Measurements from ENCODE around the gene SLC32A1. TPM values are rescaled to one million over a fixed set of nuclear protein-coding genes. Genes with fewer than 3 reads are reported as not detected.

SLC32A1 gene
- total and polyA plus RNA-seq, 2 of the 4 experiments (the other 2 are of a cell fraction), result not detected

- WGBS, 2 experiments (ENCODE audit: extremely low coverage in 2 of 2, insufficient read length in 1 of 2), result 0% methylated on average over 1 of the region's 4 CpGs; no CpG with 5 or more reads in 1 of the 2 experiments
- H3K9me1 ChIP-seq (ENCODE audit: insufficient read depth, low read length), result no peaks in the 10 kb centered on the region; the same call in 1 of the 2 replicates
- no peaks in the 10 kb centered on the region for H3K79me1 ChIP-seq (ENCODE audit: low read depth in 1 of 2, low read length in 2 of 2)
- H2BK20ac ChIP-seq (ENCODE audit: low read depth, low read length), result no peak overlapping the region
- intact Hi-C loops (cut with micrococcal nuclease), result no loop called here
- H3K4me1 ChIP-seq (ENCODE audit: control insufficient read depth, insufficient read depth, low read length), result no peaks in the 10 kb centered on the region
- H3K18ac ChIP-seq (ENCODE audit: low read depth, low read length), result no peak overlapping the region
- no peak overlapping the region for H3K9ac ChIP-seq (ENCODE audit: low read depth, low read length)
- no peak overlapping the region for H4K8ac ChIP-seq (ENCODE audit: low read depth in 2 of 2, low read length in 2 of 2)
- dilution Hi-C loops (cut with HindIII; ENCODE audit: low sequenced_read_pairs, unreplicated experiment), result no loop called here
- no peak overlapping the region for H4K91ac ChIP-seq (ENCODE audit: insufficient read depth, low read depth, low read length)
- no TSS peak for BruUV-seq (replicated peaks)
- no peak for TF ChIP-seq NFE2L2 (IDR thresholded peaks at IDR 0.05; ENCODE audit: low read depth, low read length)
- no peak for TF ChIP-seq POLR2A (IDR thresholded peaks at IDR 0.05; ENCODE audit: low read depth, low read length)
- no peak for TF ChIP-seq MAFK (IDR thresholded peaks at IDR 0.05; ENCODE audit: low read depth, low read length)
- no peak for TF ChIP-seq RAD21 (IDR thresholded peaks at IDR 0.05; ENCODE audit: low read length)
- no peak for TF ChIP-seq SMC3 (IDR thresholded peaks at IDR 0.05; ENCODE audit: low read depth, low read length)
- TF ChIP-seq USF2 (IDR thresholded peaks at IDR 0.05; ENCODE audit: low read depth, low read length), result no peak
- no peak for TF ChIP-seq RFX5 (IDR thresholded peaks at IDR 0.05; ENCODE audit: low read depth, low read length)
- no peak for TF ChIP-seq CEBPB (IDR thresholded peaks at IDR 0.05; ENCODE audit: low read depth, low read length)
- no peak for TF ChIP-seq MAZ (IDR thresholded peaks at IDR 0.05; ENCODE audit: borderline replicate concordance, low read depth, low read length)
- no peak for TF ChIP-seq RCOR1 (IDR thresholded peaks at IDR 0.05; ENCODE audit: insufficient replicate concordance, low read length)
- TF ChIP-seq FOS (IDR thresholded peaks at IDR 0.05; ENCODE audit: low read depth, low read length), result no peak
- TF ChIP-seq BHLHE40 (IDR thresholded peaks at IDR 0.05; ENCODE audit: low read depth, low read length), result no peak
- no peak for TF ChIP-seq CHD1 (IDR thresholded peaks at IDR 0.05; ENCODE audit: low read depth, low read length)
- TF ChIP-seq ELK1 (IDR thresholded peaks at IDR 0.05; ENCODE audit: borderline replicate concordance, low read depth, low read length), result no peak
- no peak for TF ChIP-seq MXI1 (IDR thresholded peaks at IDR 0.05; ENCODE audit: borderline replicate concordance, low read depth, low read length)
- TF ChIP-seq CTCF (conservative IDR thresholded peaks at IDR 0.05; ENCODE audit: low read depth, low read length), result no peak
- no peak overlapping the region for H3K4me3 ChIP-seq (ENCODE audit: insufficient read depth, low read depth, low read length)
- H3K23ac ChIP-seq (ENCODE audit: low read depth, low read length), result no peak overlapping the region
- in situ Hi-C loops (cut with MboI; ENCODE audit: low sequenced_read_pairs), result no loop called here
- H3K9me3 ChIP-seq (ENCODE audit: control insufficient read depth, insufficient read depth, low read length), result no peaks in the 10 kb centered on the region
- no peak overlapping the region for H3K4me2 ChIP-seq (ENCODE audit: low read depth, low read length)
- no peak overlapping the region for H2BK15ac ChIP-seq (ENCODE audit: low read depth, low read length)
- no peak overlapping the region for H4K5ac ChIP-seq (ENCODE audit: low read depth, low read length)
- H3K27me3 ChIP-seq (ENCODE audit: control insufficient read depth, insufficient read depth, low read length), result peaks cover 5% of the 10 kb centered on the region
- no peak overlapping the region for H2AK9ac ChIP-seq (replicated peaks; ENCODE audit: low read depth, low read length, poor library complexity)
- no peak overlapping the region for H2BK5ac ChIP-seq (ENCODE audit: low read depth, low read length, poor library complexity, severe bottlenecking)
- no peaks in the 10 kb centered on the region for H4K20me1 ChIP-seq (ENCODE audit: insufficient read depth, low read length)
- no peak overlapping the region for H3K14ac ChIP-seq (replicated peaks; ENCODE audit: low read depth, low read length)
- no peak overlapping the region for H2AFZ ChIP-seq (replicated peaks; ENCODE audit: low read length, poor library complexity)
- H3K4ac ChIP-seq (ENCODE audit: low read depth, low read length), result no peak overlapping the region
- CTCF ChIA-PET, result no interaction called here
- no peak overlapping the region for H2BK120ac ChIP-seq (ENCODE audit: low read depth, low read length)
- POLR2A ChIA-PET (ENCODE audit: unreplicated experiment), result no interaction called here
- H3K36me3 ChIP-seq (ENCODE audit: control insufficient read depth, insufficient read depth, low read length), result no peaks in the 10 kb centered on the region
- DNase-seq, result no peak
- no peak overlapping the region for H2AK5ac ChIP-seq (ENCODE audit: low read depth, low read length)
- no peak overlapping the region for H3K27ac ChIP-seq (ENCODE audit: insufficient read depth, low read length)
- no peak for ATAC-seq (ENCODE audit: low read depth)
- H3K56ac ChIP-seq (ENCODE audit: extremely low read depth, insufficient read depth, low read length), result no peak overlapping the region
These were observed 24.1 kb upstream of the SLC32A1 start for GRCh38 chr20:38700141-38700540.

Measured in IMR-90 (cell line).